Transverse colon (tissue), 3 donors: Measurements from ENCODE around the gene UBQLNL.

Experiments
- CTCF ChIP-seq, 5 experiments: fragments of 200-600 bp in 3 of 5; fragments of 450-650 bp in 2 of 5; sonication (generic) in 3 of 5; IDR thresholded peaks; 1 replicate in 2 of 5; 2 replicates in 3 of 5; pipeline ENCODE4 v1.5.1; 2016 to 2017; ENCODE audit warnings: antibody characterized with exemption in 5 of 5, inconsistent platforms in 3 of 5, mild to moderate bottlenecking in 2 of 5, moderate library complexity in 1 of 5
- EP300 ChIP-seq: sonication (generic); formaldehyde crosslinking; IDR thresholded peaks from one replicate; pipeline ENCODE4 v1.6.1; 2017; ENCODE audit warnings: antibody characterized with exemption, low read depth
- POLR2A ChIP-seq: fragments of 450-650 bp; IDR thresholded peaks from one replicate; pipeline ENCODE4 v1.6.1; 2016; ENCODE audit warnings: antibody characterized with exemption, mild to moderate bottlenecking, moderate library complexity

- TF ChIP-seq POLR2A (no peak), CTCF (IDR thresholded peaks at IDR 0.05) (no peak), EP300 (no peak)
Measured at GRCh38 chr11:5548440-5548839, 31.9 kb upstream of the UBQLNL start, which contains the start of gene OR52H1.
